ENCODE measurements around the gene HAUS2. TPM values are rescaled to one million over a fixed set of nuclear protein-coding genes. Genes with fewer than 3 reads are reported as not detected.
"Not testable (repeated sequence)": the region's sequence is repeated elsewhere in the genome, so short reads cannot be mapped to it uniquely, and the experiment has no call there.

Gene HAUS2
- total RNA-seq, 1 donor from 2014 or later = 23.5 TPM

- Mint-ChIP-seq H3K4me3 (ENCODE audit: unreplicated experiment) (peak overlapping the region; percentile 95), H3K4me1 (ENCODE audit: unreplicated experiment) (peaks cover 18% of the 10 kb centered on the region), H3K9me3 (ENCODE audit: unreplicated experiment) (no peaks in the 10 kb centered on the region), H3K36me3 (ENCODE audit: low read depth, unreplicated experiment) (no peaks in the 10 kb centered on the region), H3K27me3 (ENCODE audit: unreplicated experiment) (peaks cover 4% of the 10 kb centered on the region), H3K27ac (ENCODE audit: unreplicated experiment) (peak overlapping the region; percentile 90)
- no peak for DNase-seq (ENCODE audit: low spot score)
- no peak for TF ChIP-seq CTCF (IDR thresholded peaks at IDR 0.05; ENCODE audit: unreplicated experiment)
Observed at GRCh38 chr15:42549032-42549491, 424 bp downstream of the HAUS2 start.

DNA sequence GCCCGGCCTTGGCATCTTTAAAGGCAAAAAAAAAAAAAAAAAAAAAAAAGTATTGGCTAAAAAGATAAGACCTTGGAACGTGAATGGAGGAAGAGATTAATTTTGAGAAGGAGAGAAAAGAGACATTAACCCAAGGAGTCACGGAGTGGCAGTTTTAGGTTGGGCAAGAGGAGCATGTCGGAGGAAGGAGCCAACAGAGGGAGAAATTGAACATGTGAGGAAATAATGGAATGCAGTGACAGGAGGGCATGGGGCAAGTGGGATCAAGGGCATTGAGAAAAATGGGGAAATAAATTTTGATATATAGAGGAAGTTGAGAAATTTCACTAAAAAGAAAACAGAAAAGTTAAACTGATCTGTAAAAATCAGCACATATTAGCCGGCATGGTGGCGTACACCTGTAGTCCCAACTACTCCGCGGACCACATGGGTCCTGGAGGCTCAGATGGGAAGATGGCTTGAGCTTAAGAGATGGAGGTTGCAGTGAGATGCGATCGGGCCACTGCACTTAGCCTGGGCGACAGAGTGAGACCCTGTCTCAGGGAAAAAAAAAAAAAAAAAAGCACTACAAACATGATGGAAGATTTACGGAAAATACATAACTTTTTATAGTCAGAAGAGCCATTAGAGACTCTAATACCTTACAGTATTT is 1.2 kb downstream of the HAUS2 start:
- no peak for TF ChIP-seq CTCF (IDR thresholded peaks at IDR 0.05; ENCODE audit: unreplicated experiment)
- no peak overlapping the region for H3K27ac Mint-ChIP-seq (ENCODE audit: unreplicated experiment)
- H3K36me3 Mint-ChIP-seq (ENCODE audit: low read depth, unreplicated experiment) = no peaks in the 10 kb centered on the region
- H3K4me1 Mint-ChIP-seq (ENCODE audit: unreplicated experiment) = peaks cover 18% of the 10 kb centered on the region
- peaks cover 4% of the 10 kb centered on the region for H3K27me3 Mint-ChIP-seq (ENCODE audit: unreplicated experiment)
- H3K4me3 Mint-ChIP-seq (ENCODE audit: unreplicated experiment) = peak overlapping the region; percentile 84
- DNase-seq (ENCODE audit: low spot score) = no peak
- H3K9me3 Mint-ChIP-seq (ENCODE audit: unreplicated experiment) = no peaks in the 10 kb centered on the region

GRCh38 chr15:42553554-42553953 is 4.9 kb downstream of the HAUS2 start:
- Mint-ChIP-seq H3K27ac (ENCODE audit: unreplicated experiment) (no peak overlapping the region), H3K27me3 (ENCODE audit: unreplicated experiment) (peaks cover 2% of the 10 kb centered on the region), H3K36me3 (ENCODE audit: low read depth, unreplicated experiment) (no peaks in the 10 kb centered on the region), H3K4me1 (ENCODE audit: unreplicated experiment) (peaks cover 10% of the 10 kb centered on the region), H3K9me3 (ENCODE audit: unreplicated experiment) (no peaks in the 10 kb centered on the region), H3K4me3 (ENCODE audit: unreplicated experiment) (no peak overlapping the region)
- no peak for TF ChIP-seq CTCF (IDR thresholded peaks at IDR 0.05; ENCODE audit: unreplicated experiment)
- no peak for DNase-seq (ENCODE audit: low spot score)

GRCh38 chr15:42556550-42557207 is 8.0 kb downstream of the HAUS2 start:
- H3K27me3 Mint-ChIP-seq (ENCODE audit: unreplicated experiment); H3K27ac Mint-ChIP-seq (ENCODE audit: unreplicated experiment); H3K9me3 Mint-ChIP-seq (ENCODE audit: unreplicated experiment); H3K36me3 Mint-ChIP-seq (ENCODE audit: low read depth, unreplicated experiment); H3K4me1 Mint-ChIP-seq (ENCODE audit: unreplicated experiment); H3K4me3 Mint-ChIP-seq (ENCODE audit: unreplicated experiment); DNase-seq (ENCODE audit: low spot score): not testable (repeated sequence)

DNA sequence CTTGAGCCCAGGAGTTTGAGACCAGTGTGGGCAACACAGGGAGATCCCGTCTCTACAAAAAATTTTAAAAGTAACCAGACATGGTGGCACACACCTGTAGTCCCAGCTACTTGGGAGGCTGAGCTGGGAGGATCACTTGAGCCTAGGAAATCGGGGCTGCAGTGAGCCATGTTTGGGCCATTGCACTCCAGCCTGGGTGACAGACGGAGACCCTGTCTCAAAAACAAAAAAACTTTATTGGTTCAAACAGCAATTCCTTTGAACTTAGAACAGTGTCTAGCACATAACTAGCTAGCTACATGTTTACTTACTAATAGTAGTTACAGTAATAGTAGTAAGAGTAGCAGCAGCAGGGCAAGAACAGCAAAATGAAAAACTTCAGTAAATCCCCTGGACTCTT is 10.1 kb downstream of the HAUS2 start:
- Mint-ChIP-seq H3K4me3 (ENCODE audit: unreplicated experiment) (no peak overlapping the region), H3K9me3 (ENCODE audit: unreplicated experiment) (no peaks in the 10 kb centered on the region), H3K4me1 (ENCODE audit: unreplicated experiment) (no peaks in the 10 kb centered on the region), H3K27me3 (ENCODE audit: unreplicated experiment) (no peaks in the 10 kb centered on the region), H3K36me3 (ENCODE audit: low read depth, unreplicated experiment) (no peaks in the 10 kb centered on the region), H3K27ac (ENCODE audit: unreplicated experiment) (no peak overlapping the region)
- TF ChIP-seq CTCF (IDR thresholded peaks at IDR 0.05; ENCODE audit: unreplicated experiment) = no peak
- no peak for DNase-seq (ENCODE audit: low spot score)
